Natural killer cell treated with Interleukin-12 subunit alpha and Interleukin-12 subunit beta and Interleukin-15 and Interleukin-18, amount 100 ng/mL, for 72 hours (primary cell): ENCODE measurements around the gene REXO1. TPM values are rescaled to one million over a fixed set of nuclear protein-coding genes. Genes with fewer than 3 reads are reported as not detected.

Experiments used
- ATAC-seq, 2 donors: fragments of 150-1000 bp; cut with Tn5 transposase in 1 of 2; sonication (Bioruptor Pico), chemical (Tn5 transposase) in 1 of 2; 2 replicates each; pipeline ENCODE4 v1.10.0; 2021
- DNase-seq: peaks from one replicate; pipeline ENCODE4 v3.0.0; 2022; ENCODE audit warnings: low spot score
- H3K27ac Mint-ChIP-seq, 2 donors: 1 replicate in 1 of 2; 2 replicates in 1 of 2; pipeline ENCODE4 v1.8.0; 2022; ENCODE audit warnings: mixed read lengths in 2 of 2, mild to moderate bottlenecking in 1 of 2, moderate library complexity in 1 of 2
- H3K27me3 Mint-ChIP-seq, 2 donors: 1 replicate in 1 of 2; 2 replicates in 1 of 2; pipeline ENCODE4 v1.8.0; 2022; ENCODE audit warnings: mixed read lengths in 2 of 2
- H3K36me3 Mint-ChIP-seq: one replicate; pipeline ENCODE4 v1.8.0; 2022; ENCODE audit warnings: mixed read lengths
- H3K4me1 Mint-ChIP-seq, 2 donors: 1 replicate in 1 of 2; 2 replicates in 1 of 2; pipeline ENCODE4 v1.8.0; 2022; ENCODE audit warnings: low read depth in 2 of 2, mixed read lengths in 2 of 2, mild to moderate bottlenecking in 1 of 2
- H3K4me3 Mint-ChIP-seq: one replicate; pipeline ENCODE4 v1.8.0; 2022; ENCODE audit warnings: mixed read lengths
- H3K9me3 Mint-ChIP-seq: 2 replicates; pipeline ENCODE4 v1.8.0; 2022; ENCODE audit warnings: mixed read lengths
- total RNA-seq, 2 donors: library from RNA; stranded (reverse); gene quantifications; one replicate each; pipeline ENCODE4 v1.2.3, GENCODE V29; 2022

The REXO1 gene
- total RNA-seq, 2 donors from 2014 or later, result 69.1 to 103 TPM

DNA sequence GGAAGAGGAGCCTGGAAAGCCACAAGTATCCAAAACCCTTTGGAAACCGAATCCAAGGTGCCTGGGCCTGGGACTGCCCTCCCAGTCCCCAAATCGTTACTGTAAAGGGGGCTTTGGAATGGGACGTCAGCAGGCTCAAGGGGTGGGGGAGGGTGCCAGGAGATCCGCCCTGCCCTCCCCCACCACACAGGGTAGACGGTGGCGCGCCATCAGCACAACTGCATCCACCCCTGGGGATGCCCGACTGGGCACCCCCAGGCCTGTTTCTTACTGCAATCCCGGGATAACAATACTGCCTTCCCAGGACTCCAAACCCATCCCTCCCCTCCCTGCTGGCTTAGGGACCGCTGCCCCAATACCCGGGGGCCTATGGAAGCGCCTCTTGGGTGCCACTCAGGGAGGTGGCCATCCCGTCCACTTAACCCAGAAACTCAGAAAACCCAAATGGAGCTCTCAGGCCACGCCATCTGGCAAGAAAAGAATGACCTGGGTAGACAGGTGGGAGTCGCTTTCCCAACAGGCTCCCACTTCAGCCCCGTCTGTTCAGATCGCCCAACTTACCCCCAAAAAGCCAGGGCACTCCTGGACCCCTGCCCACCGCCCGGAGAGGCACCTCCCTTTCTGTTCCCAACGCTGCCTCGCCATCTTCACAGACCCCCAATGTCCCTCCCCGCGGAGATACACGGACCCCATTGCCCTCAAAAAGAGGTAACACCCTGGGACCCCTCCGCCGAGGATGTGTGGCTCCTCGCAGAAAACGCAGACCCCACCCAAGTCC lies 12.7 kb upstream of the REXO1 start:
- peak overlapping the region in 1 of 2 donors; percentile 89 for H3K27ac Mint-ChIP-seq
- no peaks in the 10 kb centered on the region for H3K27me3 Mint-ChIP-seq
- H3K9me3 Mint-ChIP-seq, result no peaks in the 10 kb centered on the region
- peak overlapping the region; percentile 92 for H3K4me3 Mint-ChIP-seq
- no peaks in the 10 kb centered on the region for H3K36me3 Mint-ChIP-seq
- DNase-seq, result no peak
- ATAC-seq, result no peak
- H3K4me1 Mint-ChIP-seq, result peaks cover 9 to 15% of the 10 kb centered on the region in 2 donors

GRCh38 chr19:1860042-1860775 lies 11.9 kb upstream of the REXO1 start:
- no peaks in the 10 kb centered on the region for H3K36me3 Mint-ChIP-seq
- DNase-seq (no peak), ATAC-seq (no peak)
- peaks cover 14 to 15% of the 10 kb centered on the region in 2 donors for H3K4me1 Mint-ChIP-seq
- H3K9me3 Mint-ChIP-seq, result no peaks in the 10 kb centered on the region
- H3K27me3 Mint-ChIP-seq, result no peaks in the 10 kb centered on the region
- no peak overlapping the region for H3K27ac Mint-ChIP-seq
- no peak overlapping the region for H3K4me3 Mint-ChIP-seq

- Mint-ChIP-seq H3K27ac (no peak overlapping the region), H3K27me3 (no peaks in the 10 kb centered on the region), H3K36me3 (no peaks in the 10 kb centered on the region), H3K4me1 (peaks cover 17 to 19% of the 10 kb centered on the region in 2 donors), H3K9me3 (no peaks in the 10 kb centered on the region), H3K4me3 (no peak overlapping the region)
- DNase-seq, result no peak
- no peak for ATAC-seq
These were observed 11.1 kb upstream of the REXO1 start for GRCh38 chr19:1859331-1859781.

DNA sequence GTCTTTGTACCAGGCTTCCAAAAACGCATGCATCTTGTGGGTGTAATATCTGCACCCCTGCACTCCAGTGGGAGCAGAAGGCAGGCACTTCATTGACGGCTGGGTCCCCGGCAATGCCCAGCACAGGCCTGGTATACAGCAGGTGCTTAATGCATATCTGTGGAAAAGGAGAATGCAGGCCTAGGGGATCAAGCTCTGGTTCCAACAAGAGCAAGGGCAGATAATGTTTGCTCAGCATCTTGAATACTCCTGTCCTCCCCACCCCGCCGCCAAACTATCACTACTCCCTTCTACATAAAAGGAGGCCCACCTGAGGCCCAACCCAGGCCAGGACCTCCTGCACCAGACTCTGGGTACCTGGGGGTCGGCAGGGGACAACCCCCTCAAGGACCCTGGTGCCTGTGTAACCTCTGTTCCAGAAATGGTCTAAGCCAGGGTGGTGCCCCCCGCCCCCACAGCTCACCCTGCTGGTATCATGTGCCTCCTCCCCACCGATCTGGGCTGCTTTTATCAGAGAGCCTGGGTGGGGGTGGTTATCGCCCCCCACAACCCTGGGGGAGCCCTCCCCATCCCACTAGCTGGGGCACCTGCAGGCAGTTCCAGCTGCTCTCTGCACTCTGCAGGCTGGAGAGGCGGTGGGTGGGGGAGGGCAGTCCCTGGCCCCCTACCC lies 10.3 kb upstream of the REXO1 start:
- no peaks in the 10 kb centered on the region for H3K27me3 Mint-ChIP-seq
- H3K27ac Mint-ChIP-seq, result no peak overlapping the region
- ATAC-seq (no peak), DNase-seq (no peak)
- H3K9me3 Mint-ChIP-seq, result no peaks in the 10 kb centered on the region
- no peak overlapping the region for H3K4me3 Mint-ChIP-seq
- H3K4me1 Mint-ChIP-seq, result peaks cover 18 to 19% of the 10 kb centered on the region in 2 donors
- H3K36me3 Mint-ChIP-seq, result no peaks in the 10 kb centered on the region

DNA sequence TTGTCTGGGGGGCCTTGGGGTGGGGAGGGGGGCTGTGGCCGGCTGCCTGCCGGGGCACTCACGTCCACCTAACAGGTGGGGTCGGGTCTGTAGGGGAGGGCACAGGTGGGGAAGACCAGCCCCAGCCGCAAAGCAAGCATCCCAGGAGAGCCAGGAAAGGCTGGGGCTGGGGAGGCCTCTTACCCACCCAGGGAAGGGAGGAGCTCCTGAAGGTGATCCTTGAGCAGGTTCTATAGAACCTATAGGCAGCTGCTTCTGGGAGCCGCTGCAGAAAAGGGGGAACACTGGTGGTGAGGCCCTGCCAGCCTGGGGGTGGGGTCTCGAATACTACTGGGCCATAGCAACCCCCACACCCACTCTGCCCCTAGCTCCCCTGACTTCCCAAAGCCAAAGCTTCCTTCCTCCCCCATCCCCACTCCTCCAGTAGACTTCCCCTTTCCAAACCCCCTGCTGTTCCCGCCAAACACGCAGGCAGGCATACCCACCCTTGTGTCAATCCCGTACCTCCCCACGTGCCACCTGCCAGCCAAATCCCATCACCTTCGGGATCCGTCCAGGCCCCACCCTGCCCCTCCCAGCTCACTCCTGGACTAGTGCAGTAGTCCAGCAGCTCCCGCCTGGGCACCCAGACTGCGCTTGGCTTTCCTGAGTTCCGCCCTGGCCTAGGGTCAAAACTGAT lies 9.5 kb upstream of the REXO1 start:
- Mint-ChIP-seq H3K9me3 (no peaks in the 10 kb centered on the region), H3K36me3 (no peaks in the 10 kb centered on the region), H3K4me1 (peaks cover 23% of the 10 kb centered on the region in 2 donors), H3K4me3 (no peak overlapping the region), H3K27me3 (no peaks in the 10 kb centered on the region), H3K27ac (no peak overlapping the region)
- DNase-seq (no peak), ATAC-seq (no peak)

- H3K4me1 Mint-ChIP-seq, result peaks cover 23 to 26% of the 10 kb centered on the region in 2 donors
- H3K4me3 Mint-ChIP-seq, result peak overlapping the region; percentile 76
- H3K27me3 Mint-ChIP-seq, result no peaks in the 10 kb centered on the region
- ATAC-seq (peak; percentile 51 to 68), DNase-seq (peak; percentile 83)
- H3K9me3 Mint-ChIP-seq, result no peaks in the 10 kb centered on the region
- H3K36me3 Mint-ChIP-seq, result no peaks in the 10 kb centered on the region
- peak overlapping the region; percentile 72 to 73 for H3K27ac Mint-ChIP-seq
These were observed 8.7 kb upstream of the REXO1 start for GRCh38 chr19:1856698-1857603.

DNA sequence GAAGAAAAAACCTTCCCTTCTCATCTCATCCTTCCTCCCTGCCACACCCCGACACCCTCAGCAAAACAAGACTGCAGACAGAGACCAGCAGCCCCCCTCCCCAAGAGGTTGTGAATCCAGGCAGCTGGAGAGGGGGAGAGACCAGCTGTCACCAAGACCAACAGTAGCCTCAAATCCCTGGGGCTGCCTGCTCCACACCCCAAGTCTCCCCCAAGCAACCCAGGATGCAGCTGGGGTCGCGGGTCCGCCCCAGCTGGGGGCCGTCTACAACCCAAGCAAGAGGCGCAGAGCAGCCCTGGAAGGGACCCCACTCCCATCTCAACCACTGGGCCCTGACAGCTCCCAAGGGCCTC lies 8.0 kb upstream of the REXO1 start:
- Mint-ChIP-seq H3K27ac (peak overlapping the region; percentile 72 to 73), H3K36me3 (no peaks in the 10 kb centered on the region), H3K4me1 (peaks cover 16 to 22% of the 10 kb centered on the region in 2 donors), H3K9me3 (no peaks in the 10 kb centered on the region), H3K27me3 (no peaks in the 10 kb centered on the region), H3K4me3 (peak overlapping the region; percentile 76)
- DNase-seq (no peak), ATAC-seq (no peak)

DNA sequence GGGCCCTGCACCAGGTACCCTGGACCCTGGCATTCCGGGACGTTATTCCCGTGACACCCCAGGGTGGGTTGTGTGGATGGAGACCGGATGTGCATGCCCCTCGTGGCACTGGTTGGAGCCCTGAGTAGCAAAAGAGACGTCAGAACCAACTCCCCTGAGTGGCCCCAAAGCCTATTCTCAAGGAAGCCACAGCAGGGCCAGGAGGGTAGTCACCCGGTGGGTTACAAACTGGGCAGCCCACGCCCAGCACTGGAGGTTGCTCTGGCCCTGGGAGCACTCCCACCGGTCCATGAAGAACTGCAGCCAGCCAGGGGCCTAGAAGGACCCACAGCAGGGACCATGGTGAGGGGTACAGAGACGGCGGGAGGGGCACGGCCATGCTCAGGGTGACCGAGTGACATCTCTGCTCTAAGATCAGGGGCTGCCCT lies 7.6 kb upstream of the REXO1 start:
- Mint-ChIP-seq H3K36me3 (no peaks in the 10 kb centered on the region), H3K4me1 (peaks cover 18 to 24% of the 10 kb centered on the region in 2 donors), H3K9me3 (no peaks in the 10 kb centered on the region), H3K27me3 (no peaks in the 10 kb centered on the region), H3K27ac (peak overlapping the region; percentile 72 to 73), H3K4me3 (peak overlapping the region; percentile 76)
- DNase-seq, result no peak
- peak in 1 of 2 donors; percentile 27 for ATAC-seq

DNA sequence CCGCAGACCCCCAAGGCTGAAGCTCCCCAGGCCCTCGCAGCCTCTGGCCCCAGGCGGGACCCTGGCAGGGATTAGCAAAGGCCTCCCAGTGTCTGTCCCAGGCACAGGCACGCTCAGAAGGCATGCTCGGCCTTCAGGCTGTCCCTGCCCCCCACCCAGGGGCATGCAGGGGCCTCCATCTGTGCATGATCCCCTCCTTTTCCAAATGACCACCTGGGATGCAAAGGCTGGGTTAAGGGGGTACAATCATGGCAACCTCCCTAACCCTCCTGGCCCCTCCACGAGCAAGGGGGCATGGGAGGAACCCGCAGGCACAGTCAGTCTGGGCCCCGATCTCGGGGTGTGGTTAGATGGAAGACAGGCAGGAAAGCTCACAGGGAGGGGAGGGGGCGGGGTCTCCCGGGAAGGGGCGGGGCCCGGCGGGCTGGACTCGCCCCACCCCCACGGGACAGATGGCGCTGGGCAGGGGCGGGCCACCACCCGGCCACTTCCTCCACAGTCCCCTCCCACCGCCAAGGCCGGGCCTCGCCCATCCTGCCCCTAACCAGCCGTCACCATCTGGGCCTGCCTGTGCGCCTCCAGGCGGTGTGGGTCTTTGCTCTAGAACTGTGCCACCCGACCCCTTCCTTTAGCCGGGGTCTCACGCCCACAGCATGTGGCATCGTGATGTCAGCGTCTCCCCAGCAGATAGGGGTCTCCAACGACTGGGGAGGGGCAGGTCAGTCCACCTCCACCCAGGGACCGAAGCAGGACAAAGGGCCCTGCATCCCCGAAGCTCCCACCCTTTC lies 7.0 kb upstream of the REXO1 start:
- Mint-ChIP-seq H3K27ac (peak overlapping the region; percentile 72 to 73), H3K9me3 (no peaks in the 10 kb centered on the region), H3K27me3 (no peaks in the 10 kb centered on the region), H3K4me3 (peak overlapping the region; percentile 76), H3K4me1 (peaks cover 20 to 25% of the 10 kb centered on the region in 2 donors), H3K36me3 (no peaks in the 10 kb centered on the region)
- DNase-seq (peak; percentile 92), ATAC-seq (peak; percentile 90 to 93)

DNA sequence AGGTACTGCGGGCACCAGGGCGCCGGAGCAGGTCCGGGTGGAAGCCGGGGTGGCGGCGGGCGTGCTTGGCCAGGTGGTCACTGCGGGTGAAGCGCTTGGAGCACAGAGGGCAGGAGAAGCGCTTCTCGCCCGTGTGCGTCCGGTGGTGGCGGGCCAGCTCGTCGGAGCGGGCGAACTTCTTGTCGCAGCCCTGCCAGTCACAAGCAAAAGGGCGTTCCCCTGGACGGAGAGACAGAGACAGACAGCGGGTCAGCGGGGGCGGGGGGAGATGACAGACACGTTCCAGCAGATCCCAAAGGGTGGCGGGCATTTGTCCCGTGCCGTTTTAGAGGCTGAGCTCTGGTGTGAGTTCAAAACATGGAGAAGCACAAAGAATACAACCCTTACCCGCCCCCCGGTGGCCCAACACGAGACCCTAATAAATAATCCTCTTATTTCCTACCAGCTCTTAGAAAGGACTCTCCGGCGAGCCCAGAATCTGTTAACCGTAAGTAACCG lies 6.3 kb upstream of the REXO1 start:
- H3K27ac Mint-ChIP-seq, result peak overlapping the region; percentile 72 to 73
- DNase-seq, result no peak
- no peaks in the 10 kb centered on the region for H3K36me3 Mint-ChIP-seq
- peak overlapping the region; percentile 76 for H3K4me3 Mint-ChIP-seq
- ATAC-seq, result no peak
- H3K9me3 Mint-ChIP-seq, result no peaks in the 10 kb centered on the region
- peaks cover 20 to 30% of the 10 kb centered on the region in 2 donors for H3K4me1 Mint-ChIP-seq
- no peaks in the 10 kb centered on the region for H3K27me3 Mint-ChIP-seq

- Mint-ChIP-seq H3K9me3 (no peaks in the 10 kb centered on the region), H3K4me1 (peaks cover 20 to 27% of the 10 kb centered on the region in 2 donors), H3K36me3 (no peaks in the 10 kb centered on the region), H3K4me3 (no peak overlapping the region), H3K27me3 (no peaks in the 10 kb centered on the region), H3K27ac (no peak overlapping the region)
- no peak for DNase-seq
- no peak for ATAC-seq
These were observed 5.8 kb upstream of the REXO1 start for GRCh38 chr19:1854039-1854541.
